ENCODE data around the gene CD9.
A peak's percentile ranks its signal among the peaks of the same experiment; 100 is the strongest.
"Not testable (repeated sequence)": the region's sequence is repeated elsewhere in the genome, so short reads cannot be mapped to it uniquely, and the experiment has no call there.

The CD9 gene

GRCh38 chr12:6178981-6179761 is 21.0 kb upstream of the CD9 start:
- DNase-seq = peak in 3 of 10 donors; percentile 12 to 42 (median 38)
- intact Hi-C loops (cut with DNase I) = no loop called here

GRCh38 chr12:6180268-6181051 is 19.7 kb upstream of the CD9 start:
- intact Hi-C loops (cut with DNase I) = no loop called here
- peak in 3 of 10 donors; percentile 63 to 75 (median 65) for DNase-seq

- intact Hi-C loops (cut with DNase I) = no loop called here
- DNase-seq = no peak
These were observed 19.0 kb upstream of the CD9 start for GRCh38 chr12:6181166-6181565.

GRCh38 chr12:6181583-6182278 is 18.5 kb upstream of the CD9 start:
- intact Hi-C loops (cut with DNase I) = no loop called here
- peak in 2 of 10 donors; percentile 43 to 82 for DNase-seq

GRCh38 chr12:6182279-6182898 is 17.8 kb upstream of the CD9 start:
- intact Hi-C loops (cut with DNase I) = no loop called here
- peak in 4 of 10 donors; percentile 21 to 90 (median 84) for DNase-seq

GRCh38 chr12:6183689-6184428 is 16.3 kb upstream of the CD9 start:
- intact Hi-C loops (cut with DNase I) = no loop called here
- DNase-seq = peak in 3 of 10 donors; percentile 38 to 82 (median 57)

- peak in 3 of 10 donors; percentile 24 to 36 (median 35) for DNase-seq
- intact Hi-C loops (cut with DNase I) = no loop called here
These were observed 14.0 kb upstream of the CD9 start for GRCh38 chr12:6185961-6186827.

GRCh38 chr12:6187948-6188793 is 12.0 kb upstream of the CD9 start:
- DNase-seq = peak in 3 of 10 donors; percentile 11 to 26 (median 20)
- intact Hi-C loops (cut with DNase I) = no loop called here

GRCh38 chr12:6189028-6189427 is 11.2 kb upstream of the CD9 start:
- intact Hi-C loops (cut with DNase I) = no loop called here
- peak in 3 of 10 donors; percentile 17 to 40 (median 32) for DNase-seq

GRCh38 chr12:6189952-6190598 is 10.1 kb upstream of the CD9 start:
- intact Hi-C loops (cut with DNase I) = not testable (repeated sequence)
- peak in 3 of 10 donors; percentile 21 to 47 (median 24) for DNase-seq

- intact Hi-C loops (cut with DNase I) = not testable (repeated sequence)
- DNase-seq = peak in 3 of 10 donors; percentile 40 to 66 (median 53)
These were observed 9.3 kb upstream of the CD9 start for GRCh38 chr12:6190767-6191530.

GRCh38 chr12:6192604-6193380 is 7.4 kb upstream of the CD9 start:
- DNase-seq = peak in 2 of 10 donors; percentile 26 to 44
- intact Hi-C loops (cut with DNase I) = no loop called here

- peak in 3 of 10 donors; percentile 30 to 61 (median 51) for DNase-seq
- intact Hi-C loops (cut with DNase I) = no loop called here
These were observed 6.1 kb upstream of the CD9 start for GRCh38 chr12:6193853-6194815.

All from posterior cingulate gyrus (tissue), 11 donors.